Liver (tissue), 3 donors: ENCODE measurements around the gene CUL2.

Source experiments
- ATF3 ChIP-seq: IDR thresholded peaks from 2 replicates; pipeline ENCODE4 v1.6.1; 2016; ENCODE audit warnings: antibody characterized with exemption
- CTCF ChIP-seq: fragments of 150-350 bp; IDR thresholded peaks from 2 replicates; pipeline ENCODE4 v1.5.1; 2017; ENCODE audit warnings: improper control_type of control experiment, low read depth, low read length; ENCODE audit not compliant: missing input control
- EGR1 ChIP-seq, 2 donors: IDR thresholded peaks; 2 replicates each; pipeline ENCODE4 v1.6.1; 2016 to 2018; ENCODE audit warnings: antibody characterized with exemption in 2 of 2, low read depth in 2 of 2
- JUND ChIP-seq, 2 donors: IDR thresholded peaks; 2 replicates each; pipeline ENCODE4 v1.6.1; 2016; ENCODE audit warnings: antibody characterized with exemption in 2 of 2
- MAX ChIP-seq: IDR thresholded peaks from 2 replicates; pipeline ENCODE4 v1.6.1; 2016; ENCODE audit warnings: antibody characterized with exemption
- RAD21 ChIP-seq, 2 donors: IDR thresholded peaks; 2 replicates each; pipeline ENCODE4 v1.6.1; 2016; ENCODE audit warnings: antibody characterized with exemption in 2 of 2, mild to moderate bottlenecking in 2 of 2
- REST ChIP-seq: IDR thresholded peaks from 2 replicates; pipeline ENCODE4 v1.6.1; 2016; ENCODE audit warnings: antibody characterized with exemption, mild to moderate bottlenecking
- SP1 ChIP-seq: IDR thresholded peaks from 2 replicates; pipeline ENCODE4 v1.6.1; 2018; ENCODE audit warnings: antibody characterized with exemption, mild to moderate bottlenecking
- TAF1 ChIP-seq: conservative IDR thresholded peaks from 2 replicates; pipeline ENCODE4 v1.6.1; 2016; ENCODE audit warnings: antibody characterized with exemption, mild to moderate bottlenecking
- YY1 ChIP-seq: IDR thresholded peaks from 2 replicates; pipeline ENCODE4 v1.6.1; 2016; ENCODE audit warnings: antibody characterized with exemption, mild to moderate bottlenecking
- donor health status: healthy.
- donor health status: healthy.

- no peak for TF ChIP-seq CTCF
- no peak for TF ChIP-seq ATF3
- TF ChIP-seq JUND (IDR thresholded peaks at IDR 0.05): no peak
- no peak for TF ChIP-seq MAX
- no peak for TF ChIP-seq EGR1 (IDR thresholded peaks at IDR 0.05; ENCODE audit: low read depth in 2 of 2)
- TF ChIP-seq YY1: no peak
- TF ChIP-seq SP1: no peak
- no peak for TF ChIP-seq RAD21 (IDR thresholded peaks at IDR 0.05)
- TF ChIP-seq REST: no peak
- no peak for TF ChIP-seq TAF1
Measured at GRCh38 chr10:35040760-35041501, 49.2 kb downstream of the CUL2 start.
